PFSK-1 (cell line): Measurements from ENCODE around the gene WDR13.

Source experiments
- FOXP2 ChIP-seq: optimal IDR thresholded peaks from 2 replicates; pipeline ENCODE3; 2011; ENCODE audit warnings: borderline replicate concordance, control low read depth, inconsistent platforms; ENCODE audit not compliant: insufficient read depth; ENCODE audit errors: extremely low read length, extremely low read depth
- POLR2AphosphoS5 ChIP-seq: IDR thresholded peaks from 2 replicates; pipeline ENCODE4 v1.6.1; 2012; ENCODE audit warnings: low read depth, mild to moderate bottlenecking, control low read depth, low read length, moderate library complexity
- SIN3A ChIP-seq: IDR thresholded peaks from 2 replicates; pipeline ENCODE4 v1.6.1; 2012; ENCODE audit warnings: mild to moderate bottlenecking, low read length, moderate library complexity, borderline replicate concordance; ENCODE audit not compliant: insufficient read depth
- TAF1 ChIP-seq: IDR thresholded peaks from 2 replicates; pipeline ENCODE4 v1.6.1; 2012; ENCODE audit warnings: low read length, control low read depth, borderline replicate concordance; ENCODE audit not compliant: insufficient read depth
- TF ChIP-seq, protein P1 (sequence below), 2 experiments: IDR thresholded peaks; 2 replicates each; pipeline versions ENCODE4 v1.6.1 to v1.8.0; 2011 to 2012; ENCODE audit warnings: low read depth in 2 of 2, low read length in 2 of 2, control low read depth in 1 of 2, inconsistent platforms in 1 of 2, mild to moderate bottlenecking in 1 of 2, moderate library complexity in 1 of 2; ENCODE audit not compliant: insufficient read depth in 1 of 2

WDR13 gene

DNA sequence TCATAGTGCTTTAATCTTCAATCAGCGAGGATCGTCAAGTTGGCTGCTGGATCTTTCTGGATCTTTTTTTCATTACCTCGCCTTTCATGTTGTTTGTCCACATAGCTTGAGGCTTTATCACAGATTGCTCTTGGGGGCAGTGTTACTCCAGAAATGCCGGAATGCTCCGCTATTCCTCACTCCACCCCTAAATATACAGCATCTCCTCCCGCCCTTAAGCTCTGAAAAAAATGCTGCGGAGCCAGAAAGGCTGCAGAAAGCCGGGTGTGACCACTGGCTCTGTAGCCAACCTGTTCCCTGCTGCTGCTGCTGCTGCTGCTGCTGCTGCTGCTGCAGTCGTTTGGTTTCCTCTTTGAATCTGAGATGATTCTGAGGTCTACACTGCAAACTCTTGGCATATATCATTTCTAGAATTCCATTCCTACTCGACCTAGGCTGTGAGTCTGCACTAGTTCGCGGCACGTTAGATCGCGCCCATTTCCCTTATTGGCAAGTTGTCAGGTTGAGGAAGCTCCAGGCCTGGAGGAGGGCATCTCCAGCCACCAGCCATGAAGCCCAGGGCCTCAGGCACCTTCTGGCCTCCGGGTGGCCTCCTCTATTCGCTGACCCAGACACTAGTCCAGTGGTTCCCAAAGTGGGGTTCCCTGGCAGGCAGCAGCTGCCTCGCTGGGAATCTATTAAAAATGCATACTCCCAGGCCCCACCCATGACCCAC lies 34.2 kb downstream of the WDR13 start:
- no peak for TF ChIP-seq SIN3A
- no peak for TF ChIP-seq TAF1
- TF ChIP-seq, protein P1, sequence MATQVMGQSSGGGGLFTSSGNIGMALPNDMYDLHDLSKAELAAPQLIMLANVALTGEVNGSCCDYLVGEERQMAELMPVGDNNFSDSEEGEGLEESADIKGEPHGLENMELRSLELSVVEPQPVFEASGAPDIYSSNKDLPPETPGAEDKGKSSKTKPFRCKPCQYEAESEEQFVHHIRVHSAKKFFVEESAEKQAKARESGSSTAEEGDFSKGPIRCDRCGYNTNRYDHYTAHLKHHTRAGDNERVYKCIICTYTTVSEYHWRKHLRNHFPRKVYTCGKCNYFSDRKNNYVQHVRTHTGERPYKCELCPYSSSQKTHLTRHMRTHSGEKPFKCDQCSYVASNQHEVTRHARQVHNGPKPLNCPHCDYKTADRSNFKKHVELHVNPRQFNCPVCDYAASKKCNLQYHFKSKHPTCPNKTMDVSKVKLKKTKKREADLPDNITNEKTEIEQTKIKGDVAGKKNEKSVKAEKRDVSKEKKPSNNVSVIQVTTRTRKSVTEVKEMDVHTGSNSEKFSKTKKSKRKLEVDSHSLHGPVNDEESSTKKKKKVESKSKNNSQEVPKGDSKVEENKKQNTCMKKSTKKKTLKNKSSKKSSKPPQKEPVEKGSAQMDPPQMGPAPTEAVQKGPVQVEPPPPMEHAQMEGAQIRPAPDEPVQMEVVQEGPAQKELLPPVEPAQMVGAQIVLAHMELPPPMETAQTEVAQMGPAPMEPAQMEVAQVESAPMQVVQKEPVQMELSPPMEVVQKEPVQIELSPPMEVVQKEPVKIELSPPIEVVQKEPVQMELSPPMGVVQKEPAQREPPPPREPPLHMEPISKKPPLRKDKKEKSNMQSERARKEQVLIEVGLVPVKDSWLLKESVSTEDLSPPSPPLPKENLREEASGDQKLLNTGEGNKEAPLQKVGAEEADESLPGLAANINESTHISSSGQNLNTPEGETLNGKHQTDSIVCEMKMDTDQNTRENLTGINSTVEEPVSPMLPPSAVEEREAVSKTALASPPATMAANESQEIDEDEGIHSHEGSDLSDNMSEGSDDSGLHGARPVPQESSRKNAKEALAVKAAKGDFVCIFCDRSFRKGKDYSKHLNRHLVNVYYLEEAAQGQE (IDR thresholded peaks at IDR 0.05; ENCODE audit: insufficient read depth in 1 of 2, low read depth in 2 of 2, low read length in 2 of 2) = no peak
- no peak for TF ChIP-seq FOXP2
- no peak for TF ChIP-seq POLR2AphosphoS5

DNA sequence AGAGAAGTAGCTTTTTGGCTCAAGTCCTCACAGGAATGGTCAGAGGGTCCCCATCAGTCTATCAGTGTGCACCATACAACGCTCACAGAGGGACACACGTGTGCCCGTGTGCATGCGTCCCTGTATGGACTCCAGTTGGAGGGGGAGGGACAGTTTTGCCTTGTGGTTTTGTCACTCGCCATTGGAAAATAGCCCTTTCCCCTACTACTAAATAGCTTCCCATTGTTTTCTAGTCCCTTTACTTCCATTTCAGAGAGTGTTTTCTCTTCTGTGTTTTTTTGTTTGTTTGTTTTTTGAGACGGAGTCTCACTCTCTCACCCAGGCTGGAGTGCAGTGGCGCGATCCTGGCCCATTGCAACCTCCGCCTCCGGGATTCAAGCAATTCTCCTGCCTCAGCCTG lies 34.9 kb downstream of the WDR13 start:
- TF ChIP-seq, protein P1 (IDR thresholded peaks at IDR 0.05; ENCODE audit: insufficient read depth in 1 of 2, low read depth in 2 of 2, low read length in 2 of 2) = no peak
- TF ChIP-seq TAF1 (no peak), FOXP2 (no peak), POLR2AphosphoS5 (no peak), SIN3A (no peak)

DNA sequence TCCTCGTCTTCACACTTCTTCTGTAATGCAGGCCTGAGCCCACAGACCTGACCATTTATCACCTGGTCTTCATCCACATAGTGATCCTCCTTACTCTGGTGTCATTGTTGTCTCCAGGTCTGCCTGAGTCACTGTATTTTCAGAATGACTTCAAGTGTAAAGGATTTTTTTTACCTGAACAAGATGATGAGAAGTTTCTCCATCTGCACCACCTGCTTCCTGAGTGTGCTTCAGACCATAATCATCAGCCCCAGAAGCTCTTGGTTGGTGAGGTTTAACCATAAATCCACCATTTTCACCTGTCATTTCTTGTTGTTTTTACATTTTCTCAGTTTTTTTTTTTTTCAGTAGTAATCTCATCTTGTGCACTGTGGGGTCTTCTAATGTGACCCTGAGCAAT lies 39.0 kb downstream of the WDR13 start:
- TF ChIP-seq TAF1 (no peak), FOXP2 (no peak), POLR2AphosphoS5 (no peak), SIN3A (no peak)
- TF ChIP-seq, protein P1 (IDR thresholded peaks at IDR 0.05; ENCODE audit: insufficient read depth in 1 of 2, low read depth in 2 of 2, low read length in 2 of 2) = no peak

DNA sequence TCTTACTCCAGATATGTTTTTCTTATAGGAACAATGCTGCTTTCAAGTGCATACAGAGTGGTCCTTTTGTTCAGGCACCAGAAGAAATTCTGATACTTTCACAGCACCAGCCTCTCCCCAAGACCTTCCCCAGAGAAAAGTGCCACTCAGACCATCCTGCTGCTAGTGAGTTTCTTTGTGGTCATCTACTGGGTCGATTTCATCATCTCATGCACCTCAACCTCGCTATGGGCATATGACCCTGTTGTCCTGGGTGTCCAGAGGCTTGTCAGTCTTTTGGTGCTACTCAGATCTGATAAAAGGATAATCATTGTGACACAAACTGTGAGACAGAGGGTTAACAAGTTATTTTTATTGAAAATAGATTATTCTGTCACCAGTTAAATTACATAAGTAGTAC lies 39.5 kb downstream of the WDR13 start:
- no peak for TF ChIP-seq FOXP2
- TF ChIP-seq SIN3A = no peak
- no peak for TF ChIP-seq TAF1
- TF ChIP-seq, protein P1 (IDR thresholded peaks at IDR 0.05; ENCODE audit: insufficient read depth in 1 of 2, low read depth in 2 of 2, low read length in 2 of 2) = no peak
- no peak for TF ChIP-seq POLR2AphosphoS5

DNA sequence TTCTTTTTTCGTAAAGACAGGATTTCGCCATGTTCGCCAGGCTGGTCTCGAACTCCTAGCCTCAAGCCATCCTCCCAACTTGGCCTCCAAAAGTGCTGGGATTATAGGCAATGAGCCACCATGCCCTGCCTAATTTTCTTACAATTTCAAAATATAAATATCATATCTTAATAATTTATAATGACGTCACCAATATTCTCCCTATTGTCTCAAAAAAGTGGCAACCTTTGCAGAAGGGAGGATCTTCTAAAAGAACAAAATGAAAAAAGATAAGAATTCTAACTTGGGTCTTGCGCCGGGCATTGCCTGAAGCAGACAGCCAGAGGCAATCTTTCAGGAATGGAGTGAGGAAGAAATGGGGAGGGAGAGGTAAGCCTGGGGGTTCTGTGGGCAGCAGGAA lies 48.4 kb downstream of the WDR13 start:
- TF ChIP-seq SIN3A = no peak
- TF ChIP-seq POLR2AphosphoS5 = no peak
- TF ChIP-seq FOXP2 = no peak
- TF ChIP-seq, protein P1 (IDR thresholded peaks at IDR 0.05; ENCODE audit: insufficient read depth in 1 of 2, low read depth in 2 of 2, low read length in 2 of 2) = no peak
- TF ChIP-seq TAF1 = no peak
